Activated gamma-delta T cell (primary cell): ENCODE measurements around the gene MAN1B1.

Experiments used
- DNase-seq: peaks from one replicate; lab custom pipeline; 2025; lab: John Stamatoyannopoulos, UW

MAN1B1 gene

DNA sequence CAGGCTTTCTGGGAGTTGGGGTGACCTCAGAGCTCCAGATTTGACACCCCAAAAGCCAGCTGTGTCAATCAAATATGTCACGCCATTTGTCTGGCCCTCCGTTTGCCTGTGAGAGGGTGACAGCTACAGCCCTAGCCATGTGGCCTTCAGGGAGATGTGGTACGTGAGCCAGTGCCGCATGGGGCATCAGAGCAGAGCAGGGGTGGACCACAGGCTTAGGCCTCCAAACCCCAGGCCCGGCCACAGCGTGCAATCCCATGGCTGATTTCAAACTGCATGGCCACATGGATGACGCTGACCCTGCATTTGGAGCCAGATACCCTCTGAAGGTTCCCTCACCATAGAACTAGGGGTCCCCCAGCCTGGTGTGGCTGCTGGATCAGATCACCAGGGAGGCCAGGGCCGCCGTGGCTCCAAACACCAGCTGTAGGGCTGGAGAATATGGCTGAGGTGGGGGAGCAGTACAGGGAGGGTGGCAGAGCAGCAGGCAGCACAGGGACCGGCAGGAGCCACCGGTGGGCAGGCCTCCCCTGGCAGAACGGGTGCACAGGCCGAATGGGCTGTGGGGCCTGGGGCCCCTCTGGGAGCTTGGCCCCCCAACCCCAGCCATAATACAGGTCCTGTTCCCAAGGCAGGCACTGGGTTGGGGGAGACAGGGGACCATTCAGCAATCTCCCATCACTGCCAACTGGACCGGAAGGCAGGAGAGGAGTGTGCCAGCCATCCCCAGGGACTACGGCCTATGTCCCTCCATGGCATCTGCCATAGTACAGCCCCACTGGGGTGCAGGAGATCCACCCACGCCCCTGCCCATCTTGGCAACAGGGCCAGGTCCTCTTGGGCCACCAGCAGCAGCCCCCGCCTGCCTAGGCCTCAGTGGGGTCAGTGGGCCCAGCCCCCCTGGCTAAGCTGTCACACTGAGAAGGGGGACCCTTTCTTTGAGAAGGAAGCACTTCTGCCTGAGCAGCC lies 18.0 kb upstream of the MAN1B1 start:
- DNase-seq, result no peak

DNA sequence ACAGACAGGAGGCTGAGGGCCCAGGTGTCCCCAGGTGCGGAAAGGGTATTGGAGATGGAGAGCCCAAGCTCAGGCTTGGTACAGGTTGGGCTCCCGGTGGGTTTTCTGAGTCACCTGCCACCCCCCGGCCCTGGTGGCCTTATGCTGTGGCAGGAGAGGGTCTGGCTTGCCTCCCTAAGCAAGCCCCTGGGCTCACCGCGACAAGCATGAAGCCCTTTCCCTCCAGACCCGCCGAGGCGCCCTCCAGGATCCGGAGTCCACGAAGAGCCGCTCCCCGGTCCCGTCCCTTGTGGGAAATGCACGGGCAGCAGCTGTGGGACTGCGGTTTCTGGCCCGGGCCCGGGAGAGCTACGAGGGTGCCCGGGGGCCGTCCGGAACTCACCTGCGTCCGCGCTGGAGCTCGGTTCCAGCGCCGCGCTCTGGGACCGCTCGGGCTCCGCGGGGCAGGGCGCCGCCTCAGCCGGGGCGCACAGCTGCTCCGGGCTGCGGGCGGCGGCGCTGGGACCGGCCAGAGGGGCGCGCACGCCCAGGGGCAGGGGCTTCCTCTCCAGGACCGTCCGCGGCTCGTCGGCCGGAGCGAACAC lies 17.2 kb upstream of the MAN1B1 start:
- DNase-seq, result no peak

- peak; percentile 76 for DNase-seq
Observed at GRCh38 chr9:137070201-137070905, 16.4 kb upstream of the MAN1B1 start, which contains the start of gene SAPCD2. Gene SAPCD2, minus strand, starts transcription at chr9:137070557. Its CDS starts 97 bp downstream, at chr9:137070460.

DNA sequence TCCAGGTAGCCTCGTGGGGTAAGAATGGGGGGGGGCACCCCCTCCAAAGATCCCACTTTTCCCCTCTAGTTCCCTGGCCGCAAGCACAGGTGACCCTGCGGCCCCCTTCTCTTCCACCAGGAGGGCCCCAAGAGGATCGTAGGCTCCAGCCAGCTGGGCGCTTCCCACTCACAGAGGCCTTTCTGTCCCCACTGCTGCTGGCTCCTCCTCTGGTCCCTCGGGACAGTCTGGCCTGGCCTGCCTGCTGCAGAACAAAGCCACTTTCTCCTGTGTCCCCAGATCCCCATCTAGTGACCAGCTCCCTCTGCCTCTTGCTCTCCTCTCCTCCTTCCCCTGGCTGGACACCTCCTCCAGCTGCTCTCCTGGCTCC lies 15.9 kb upstream of the MAN1B1 start:
- no peak for DNase-seq

DNA sequence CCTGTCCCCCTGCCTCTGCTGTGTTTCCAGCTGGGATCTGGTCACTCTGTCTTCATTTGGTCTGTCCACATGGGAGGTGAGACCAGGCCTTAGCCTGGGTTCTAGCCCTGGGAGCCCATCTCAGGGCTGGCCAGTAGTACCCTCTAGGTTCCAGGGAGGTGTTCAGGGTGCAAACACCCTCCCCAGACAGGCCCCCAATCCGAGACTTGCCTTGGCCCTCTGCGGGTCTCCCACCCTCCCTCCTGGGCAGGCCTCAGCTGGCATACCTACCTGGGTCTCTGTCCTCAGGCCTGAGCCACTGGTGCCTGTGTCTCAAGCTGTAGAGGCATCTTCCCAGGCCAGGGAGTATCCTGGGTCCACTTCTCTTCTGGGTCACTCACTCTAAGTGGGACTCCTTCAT lies 15.5 kb upstream of the MAN1B1 start:
- no peak for DNase-seq

GRCh38 chr9:137073992-137074399 lies 12.8 kb upstream of the MAN1B1 start:
- no peak for DNase-seq

GRCh38 chr9:137074657-137075274 lies 12.0 kb upstream of the MAN1B1 start:
- no peak for DNase-seq

GRCh38 chr9:137075275-137075775 lies 11.5 kb upstream of the MAN1B1 start:
- DNase-seq, result no peak

- DNase-seq, result no peak
Observed at GRCh38 chr9:137076636-137077009, 10.2 kb upstream of the MAN1B1 start.

DNA sequence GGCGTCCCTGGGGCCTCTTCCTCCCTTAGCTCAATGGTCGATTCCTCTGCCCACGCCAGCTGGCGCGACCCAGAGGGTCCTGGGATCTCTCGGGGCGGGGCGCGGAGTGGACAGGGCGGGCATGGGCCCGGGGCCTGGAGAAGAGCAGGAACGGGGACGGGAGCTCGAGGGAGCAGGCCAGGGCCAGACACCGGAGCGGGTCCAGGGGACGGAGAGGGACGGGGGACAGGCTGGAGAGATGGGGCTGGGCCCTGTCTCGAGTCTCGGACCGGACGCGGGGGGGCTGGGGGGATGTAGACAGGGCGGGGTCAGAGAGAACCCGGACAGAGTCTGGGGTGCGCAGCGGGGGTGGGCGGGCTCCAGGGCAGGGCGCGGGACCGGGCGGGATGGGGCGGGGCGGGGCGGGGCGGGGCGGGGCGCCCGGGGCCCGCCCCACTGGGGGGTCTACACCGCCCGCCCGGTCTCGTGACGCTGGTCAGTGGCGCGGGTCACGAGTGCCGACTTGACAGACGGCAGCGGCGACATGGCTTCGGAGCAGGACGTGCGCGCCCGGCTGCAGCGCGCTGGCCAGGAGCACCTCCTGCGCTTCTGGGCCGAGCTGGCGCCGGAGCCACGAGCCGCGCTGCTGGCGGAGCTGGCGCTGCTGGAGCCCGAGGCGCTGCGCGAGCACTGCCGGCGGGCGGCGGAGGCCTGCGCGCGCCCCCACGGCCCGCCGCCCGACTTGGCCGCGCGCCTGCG lies 9.6 kb upstream of the MAN1B1 start, which contains the start of gene UAP1L1:
Gene UAP1L1 (plus strand): TSS at position 508 of the 738 bp plus-strand sequence. CDS start 16 bp downstream, at position 524.
- DNase-seq, result peak; percentile 64

GRCh38 chr9:137077758-137078693 lies 8.8 kb upstream of the MAN1B1 start:
- no peak for DNase-seq

GRCh38 chr9:137078701-137079400 lies 7.9 kb upstream of the MAN1B1 start:
- DNase-seq, result no peak

DNA sequence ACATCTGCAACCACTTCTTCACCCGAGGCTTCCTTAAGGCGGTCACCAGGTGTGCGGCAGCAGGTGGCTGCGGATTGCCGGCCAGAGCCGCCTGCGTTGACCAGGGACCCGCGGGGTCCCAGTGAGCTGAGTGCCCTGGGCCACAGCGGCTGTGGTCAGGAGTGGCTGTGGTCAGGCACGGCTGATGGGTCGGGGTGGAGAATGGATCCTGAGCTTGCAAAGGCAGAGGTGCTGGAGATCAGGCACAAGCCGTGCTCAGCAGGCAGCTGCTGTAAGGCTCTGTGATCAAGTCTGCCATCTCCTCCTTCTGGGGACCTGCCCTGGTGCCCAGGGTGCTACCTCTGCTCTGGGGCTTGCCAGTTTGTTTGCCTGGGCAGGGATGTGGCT lies 7.4 kb upstream of the MAN1B1 start:
- DNase-seq, result no peak

GRCh38 chr9:137080260-137081122 lies 6.3 kb upstream of the MAN1B1 start:
- no peak for DNase-seq

DNA sequence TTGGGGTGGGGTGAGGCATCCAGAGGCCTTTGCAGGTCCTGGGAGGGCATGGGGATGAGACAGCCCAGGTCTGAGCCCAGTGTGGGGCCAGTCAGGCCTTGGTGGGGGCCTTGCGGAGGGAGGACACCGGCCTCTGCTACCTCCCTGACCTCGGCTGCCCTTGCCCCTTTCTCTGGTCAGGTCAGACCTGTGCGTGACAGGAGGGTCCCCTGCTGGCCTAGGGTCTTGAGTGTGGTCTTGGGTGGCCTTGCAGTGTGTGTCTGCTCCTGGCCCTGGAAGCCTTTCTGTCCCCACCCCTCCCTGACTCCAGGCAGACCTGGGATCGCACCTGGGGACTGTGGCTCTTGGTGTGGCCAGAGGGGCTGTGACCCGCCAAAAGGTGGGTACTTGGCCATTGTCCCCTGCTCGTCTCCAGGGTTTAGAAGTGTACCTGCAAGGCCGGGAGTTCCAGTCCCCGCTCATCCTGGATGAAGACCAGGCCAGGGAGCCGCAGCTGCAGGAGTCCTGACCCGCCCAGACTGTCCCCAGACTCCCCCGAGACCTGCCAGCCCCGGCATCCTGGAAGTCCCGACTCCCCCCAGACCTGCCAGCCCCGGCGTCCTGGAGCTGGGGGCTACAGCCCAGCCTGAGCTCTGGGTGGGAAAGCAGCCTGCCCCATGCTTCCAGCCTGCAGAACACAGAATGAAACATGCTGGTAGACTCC lies 4.4 kb upstream of the MAN1B1 start:
- no peak for DNase-seq

GRCh38 chr9:137082925-137083290 lies 3.9 kb upstream of the MAN1B1 start:
- no peak for DNase-seq

- no peak for DNase-seq
Observed at GRCh38 chr9:137083394-137084004, 3.3 kb upstream of the MAN1B1 start.
